A673 (cell line): ENCODE results near the gene OR2H1.

ENCODE experiments used
- CTCF ChIP-seq: fragments of 300-800, 200-600 bp; sonication (generic); conservative IDR thresholded peaks from 2 replicates; pipeline ENCODE4 v1.5.1; 2017; ENCODE audit warnings: low read depth, mild to moderate bottlenecking, antibody characterized with exemption, low read length, moderate library complexity, mixed read lengths
- EZH2 ChIP-seq: fragments of 200-600 bp; sonication (generic); IDR thresholded peaks from 2 replicates; pipeline ENCODE4 v1.6.1; 2017; ENCODE audit warnings: borderline replicate concordance, low read depth, mild to moderate bottlenecking, mixed read lengths, antibody characterized with exemption, low read length; ENCODE audit not compliant: poor library complexity, severe bottlenecking

GRCh38 chr6:29490055-29490454 lies 33.1 kb downstream of the OR2H1 start:
- no peak for TF ChIP-seq CTCF
- no peak for TF ChIP-seq EZH2
